ENCODE data around the gene KRT20. TPM values are rescaled to one million over a fixed set of nuclear protein-coding genes. Genes with fewer than 3 reads are reported as not detected.
"Not testable (repeated sequence)": the region's sequence is repeated elsewhere in the genome, so short reads cannot be mapped to it uniquely, and the experiment has no call there.

KRT20 gene
- total RNA-seq, 2 experiments from 2014 or later = not detected

DNA sequence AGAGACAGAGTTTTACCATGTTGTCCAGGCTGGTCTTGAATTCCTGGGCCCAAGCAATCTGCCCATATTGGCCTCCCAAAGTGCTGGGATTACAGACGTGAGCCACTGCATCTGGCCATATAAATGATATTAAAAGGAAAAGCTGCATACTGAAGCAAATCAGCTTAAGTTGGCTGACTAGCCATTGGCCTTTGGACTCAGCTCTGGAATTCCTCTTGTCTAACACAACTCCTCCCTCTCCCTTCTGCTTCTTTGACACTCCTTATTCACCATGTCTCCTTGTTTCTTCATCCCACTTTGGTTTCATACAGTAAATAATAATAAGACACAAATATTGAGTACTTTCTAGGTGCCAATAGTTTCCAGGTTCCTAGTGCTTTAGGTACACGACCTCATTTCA, 25.5 kb downstream of the KRT20 start:
- ChIA-PET POLR2A (no interaction called here), CTCF (interaction anchor here (1.8 kb wide), 1 partner anchor 803 kb away, joined by 5 read pairs; no protein-coding TSS in a partner anchor)

- POLR2A ChIA-PET = not testable (repeated sequence)
- CTCF ChIA-PET = interaction anchor here (1.8 kb wide), 1 partner anchor 804 kb away, joined by 5 read pairs; no protein-coding TSS in a partner anchor
These were observed 26.4 kb downstream of the KRT20 start for GRCh38 chr17:40858667-40859066.

DNA sequence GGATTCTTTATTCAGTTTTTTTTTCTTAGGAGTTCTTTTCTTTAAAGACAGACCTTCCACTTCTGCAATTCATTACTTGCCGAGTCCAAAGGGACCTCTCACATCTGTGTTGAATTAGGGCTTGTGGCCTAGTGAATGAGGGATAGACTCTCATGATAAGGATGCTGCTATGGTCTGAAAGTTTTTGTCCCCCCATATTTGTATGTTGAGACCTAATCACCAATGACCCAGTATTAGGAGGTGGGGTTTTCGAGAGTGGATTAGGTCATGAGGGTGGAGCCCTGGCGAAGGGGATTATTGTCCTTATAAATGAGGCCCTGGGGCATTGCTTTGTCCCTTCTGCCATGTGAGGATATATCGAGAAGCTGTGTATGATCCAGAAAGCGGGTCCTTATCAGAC, 27.5 kb downstream of the KRT20 start:
- POLR2A ChIA-PET = no interaction called here
- CTCF ChIA-PET = interaction anchor here (0.8 to 2.7 kb wide), 5 partner anchors 10 to 805 kb away, joined by 3 to 13 read pairs (median 7); partner anchors contain the start of gene KRT12

DNA sequence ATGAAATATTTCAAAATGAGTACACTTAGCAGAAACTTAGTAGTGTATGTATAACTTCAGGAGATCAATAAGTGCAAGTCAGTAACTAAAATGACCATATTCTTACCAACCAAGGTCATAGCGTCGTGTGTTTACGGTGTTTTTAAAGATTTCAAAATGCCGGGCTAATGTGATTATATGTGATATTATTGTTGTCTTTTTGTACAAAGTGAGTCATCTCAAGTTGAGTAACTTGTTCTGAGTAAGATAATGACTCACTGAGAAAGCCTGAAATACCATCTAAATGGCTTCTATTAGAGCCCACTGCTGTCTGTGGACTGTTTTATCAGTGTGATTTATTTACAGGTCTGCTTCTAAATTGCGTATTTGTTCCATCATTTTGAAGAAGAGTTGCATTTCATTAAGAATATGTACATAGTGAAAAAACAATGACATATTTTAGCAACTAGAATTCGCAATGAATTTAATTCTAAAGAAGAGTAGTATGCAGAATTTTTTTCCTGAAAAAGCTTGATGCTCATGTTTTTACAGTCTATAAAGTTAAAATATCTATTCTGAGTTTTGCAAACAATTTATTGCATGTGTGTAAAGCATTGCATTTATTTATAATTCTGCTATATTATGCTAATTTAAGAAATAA, 30.7 kb downstream of the KRT20 start:
- ChIA-PET POLR2A (no interaction called here), CTCF (interaction anchor here (1.4 kb wide), 1 partner anchor 794 kb away, joined by 4 read pairs; no protein-coding TSS in a partner anchor)

GRCh38 chr17:40852364-40852763, 32.7 kb downstream of the KRT20 start:
- POLR2A ChIA-PET = no interaction called here
- CTCF ChIA-PET = no interaction called here

- ChIA-PET POLR2A (no interaction called here), CTCF (interaction anchor here (1.4 kb wide), 1 partner anchor 699 kb away, joined by 3 read pairs; no protein-coding TSS in a partner anchor)
These were observed 34.6 kb downstream of the KRT20 start for GRCh38 chr17:40850293-40850972.

DNA sequence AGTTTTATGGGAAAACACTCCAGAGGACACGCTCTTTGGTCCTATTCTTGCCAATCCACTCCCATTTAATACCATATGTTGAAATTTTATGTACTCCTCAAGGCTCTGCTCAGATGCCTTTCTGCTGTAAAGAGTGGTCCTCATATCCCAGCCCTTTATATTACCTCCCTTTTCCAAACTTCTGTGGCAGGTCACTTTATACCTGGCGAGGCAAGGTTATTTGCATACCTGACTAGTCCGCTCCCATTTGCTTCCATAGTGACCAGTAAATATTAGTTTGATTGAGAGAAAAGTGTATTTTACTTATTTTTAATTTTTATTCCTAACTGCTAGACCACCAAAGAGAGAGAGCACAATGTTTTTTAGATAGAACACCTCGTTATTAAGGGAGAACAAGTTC, 35.3 kb downstream of the KRT20 start:
- POLR2A ChIA-PET = no interaction called here
- CTCF ChIA-PET = no interaction called here

DNA sequence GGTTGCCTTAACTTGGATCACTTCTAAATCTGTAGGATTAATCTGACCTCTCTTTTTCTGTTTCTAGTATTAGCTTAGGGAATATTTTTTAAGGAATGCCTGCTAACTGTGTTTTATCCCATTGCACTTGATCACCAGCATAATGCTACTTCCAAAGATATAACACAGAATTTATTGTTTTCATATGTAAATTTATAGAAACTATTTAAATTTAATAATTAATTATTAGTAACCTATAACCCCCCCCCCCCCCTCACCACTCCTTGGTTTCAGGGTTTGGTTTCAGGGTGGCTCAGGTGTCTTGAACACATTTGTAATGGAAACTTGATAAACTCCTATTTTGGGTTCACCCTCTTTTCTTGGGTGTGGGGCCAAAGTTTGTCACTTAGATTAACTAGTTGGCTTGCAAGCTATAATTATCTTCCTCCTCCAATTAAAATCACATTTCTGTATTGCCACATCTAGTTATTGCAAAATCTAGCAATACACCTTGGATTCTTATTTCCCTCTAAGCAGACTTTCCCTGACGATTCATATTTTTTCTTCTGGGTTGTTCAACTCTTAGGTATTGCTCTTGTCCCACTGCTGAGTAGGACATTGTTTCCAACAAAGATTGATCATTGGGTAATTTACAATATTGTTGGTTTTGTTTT, 36.3 kb downstream of the KRT20 start:
- CTCF ChIA-PET = no interaction called here
- POLR2A ChIA-PET = no interaction called here

GRCh38 chr17:40846515-40847144, 38.4 kb downstream of the KRT20 start:
- POLR2A ChIA-PET = interaction anchor here (0.7 kb wide), 1 partner anchor 150 kb away, joined by 6 read pairs; no protein-coding TSS in a partner anchor

DNA sequence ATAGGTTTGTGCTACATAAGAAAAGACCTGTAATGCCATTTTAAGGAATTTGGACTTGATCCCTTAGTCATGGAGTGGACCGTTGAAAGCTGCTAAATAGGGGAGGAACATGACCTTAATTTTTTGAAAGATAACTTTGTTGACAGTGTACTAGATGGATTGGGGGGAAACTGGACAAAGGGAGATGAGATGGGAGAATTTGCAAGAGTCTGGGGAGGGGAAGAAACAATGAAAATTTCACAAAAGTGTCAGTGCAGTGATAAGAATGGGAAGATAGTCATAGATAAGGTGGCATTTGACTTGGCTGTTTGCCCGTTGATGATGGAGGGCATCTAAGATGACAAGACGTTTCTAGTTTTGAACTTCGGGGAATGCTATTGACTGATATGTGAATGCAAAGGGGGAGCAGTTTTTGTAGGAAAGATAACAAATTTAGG, 40.4 kb downstream of the KRT20 start:
- CTCF ChIA-PET = no interaction called here
- POLR2A ChIA-PET = no interaction called here

More at GRCh38 chr17:40846515-40847144, 38.4 kb downstream of the KRT20 start:
- CTCF ChIA-PET = interaction anchor here (0.9 kb wide), 1 partner anchor 702 kb away, joined by 4 read pairs; no protein-coding TSS in a partner anchor

DNA sequence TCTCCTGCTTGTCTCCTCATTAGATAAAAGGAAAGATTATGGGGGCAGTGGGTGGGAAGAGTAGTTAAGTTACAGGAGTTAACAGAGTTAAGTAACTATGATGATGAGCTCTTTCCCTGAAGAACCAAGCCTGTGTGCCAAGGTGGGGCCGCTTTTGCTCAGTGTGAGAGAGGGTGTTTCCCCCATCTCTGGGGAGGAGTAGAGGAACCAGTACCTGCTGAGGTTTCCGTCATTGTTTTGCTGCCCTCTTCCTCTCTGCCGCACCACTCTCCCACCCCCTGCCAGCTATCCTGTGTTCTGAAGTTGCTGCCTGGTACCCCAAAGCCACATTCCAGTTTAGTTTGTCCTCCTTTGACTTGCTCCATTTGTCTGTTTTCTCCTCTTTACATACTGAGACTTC, 41.8 kb downstream of the KRT20 start:
- ChIA-PET CTCF (no interaction called here), POLR2A (no interaction called here)

DNA sequence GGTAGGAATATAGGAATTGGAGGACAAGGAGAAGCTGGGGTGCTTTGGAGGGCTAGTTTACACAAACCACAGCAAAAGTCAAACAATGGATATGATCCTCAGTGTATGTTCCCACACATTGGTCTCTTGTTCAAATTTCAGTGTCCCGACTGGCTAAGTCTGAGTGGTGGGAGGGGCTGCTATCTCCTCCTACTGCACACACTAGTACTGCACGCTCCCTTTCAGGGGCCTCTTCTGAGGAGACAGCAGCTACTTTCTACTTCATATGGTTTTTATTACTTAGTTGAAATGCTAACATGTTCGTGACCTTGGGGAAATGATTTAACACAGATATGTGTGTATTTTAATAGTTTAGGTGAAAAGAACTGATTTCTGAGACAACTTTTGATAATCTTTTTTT, 43.8 kb downstream of the KRT20 start:
- ChIA-PET CTCF (no interaction called here), POLR2A (no interaction called here)

GRCh38 chr17:40839194-40839593, 45.8 kb downstream of the KRT20 start:
- POLR2A ChIA-PET = no interaction called here
- CTCF ChIA-PET = no interaction called here

- ChIA-PET POLR2A (no interaction called here), CTCF (interaction anchor here (0.7 kb wide), 1 partner anchor 32 kb away, joined by 4 read pairs; no protein-coding TSS in a partner anchor)
These were observed 49.0 kb downstream of the KRT20 start for GRCh38 chr17:40836020-40836419.

GRCh38 chr17:40833882-40834281, 51.2 kb downstream of the KRT20 start:
- ChIA-PET CTCF (no interaction called here), POLR2A (interaction anchor here (0.7 kb wide), 1 partner anchor 21 kb away, joined by 3 read pairs; no protein-coding TSS in a partner anchor)

GRCh38 chr17:40832840-40833239, 52.2 kb downstream of the KRT20 start:
- POLR2A ChIA-PET = interaction anchor here (0.6 kb wide), 1 partner anchor 391 kb away, joined by 12 read pairs; no protein-coding TSS in a partner anchor
- CTCF ChIA-PET = interaction anchor here (0.9 to 1.6 kb wide), 2 partner anchors 24 to 28 kb away, joined by 3 to 4 read pairs; no protein-coding TSS in a partner anchor

DNA sequence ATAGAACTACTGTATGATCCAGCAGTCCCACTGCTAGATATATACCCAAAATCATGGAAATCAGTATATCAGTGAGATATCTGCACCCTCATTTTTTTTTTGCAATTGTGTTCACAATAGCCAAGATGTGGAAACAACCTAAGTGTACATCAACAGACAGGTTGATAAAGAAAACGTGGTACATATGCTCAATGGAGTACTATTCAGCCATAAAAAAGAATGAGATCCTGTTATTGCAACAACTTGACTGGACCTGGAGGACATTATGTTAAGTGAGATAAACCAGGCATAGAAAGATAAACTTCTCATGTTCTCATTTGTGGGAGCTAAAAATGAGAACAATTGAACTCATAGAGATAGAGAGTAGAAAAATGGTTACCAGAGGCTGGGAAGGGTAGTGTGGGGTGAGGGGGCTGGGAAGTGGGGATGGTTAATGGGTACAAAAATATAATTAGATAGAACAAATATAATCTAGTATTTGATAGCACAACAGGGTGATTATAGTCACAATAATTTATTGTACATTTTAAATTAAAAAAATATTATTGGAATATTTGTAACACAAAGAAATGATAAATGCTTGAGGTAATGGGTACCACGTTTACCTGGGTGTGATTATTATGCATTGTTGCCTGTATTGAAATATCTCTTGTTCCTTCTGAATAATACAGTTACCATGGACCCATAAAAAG, 54.8 kb downstream of the KRT20 start:
- POLR2A ChIA-PET = no interaction called here
- CTCF ChIA-PET = no interaction called here

- CTCF ChIA-PET = no interaction called here
- POLR2A ChIA-PET = interaction anchor here (1.0 kb wide), 1 partner anchor 10 kb away, joined by 3 read pairs; no protein-coding TSS in a partner anchor
These were observed 56.5 kb downstream of the KRT20 start for GRCh38 chr17:40828454-40829044.
